CD14-positive monocyte (primary cell): Measurements from ENCODE around the gene SLC12A4. TPM values are rescaled to one million over a fixed set of nuclear protein-coding genes. Genes with fewer than 3 reads are reported as not detected.

Experiments used
- DNase-seq, 3 donors: peaks; one replicate each; pipeline ENCODE4 v3.0.0-alpha.2; 2011 to 2022
- H2AFZ ChIP-seq: 2 replicates; pipeline ENCODE4 v1.6.0; 2012; ENCODE audit warnings: mild to moderate bottlenecking, low read depth, low read length, inconsistent platforms; ENCODE audit not compliant: insufficient read depth, poor library complexity, severe bottlenecking
- H3K27ac ChIP-seq, 2 donors: 1 replicate in 1 of 2; 2 replicates in 1 of 2; pipeline ENCODE4 v1.5.1; 2012 to 2013; ENCODE audit warnings: low read length in 2 of 2, control low read depth in 1 of 2, inconsistent platforms in 1 of 2, low read depth in 1 of 2, mild to moderate bottlenecking in 1 of 2
- H3K27me3 ChIP-seq, 2 donors: one replicate each; pipeline versions ENCODE4 v1.6.0 to v1.6.1; 2011 to 2013; ENCODE audit warnings: low read length in 2 of 2; ENCODE audit not compliant: control insufficient read depth in 2 of 2, insufficient read depth in 2 of 2
- H3K36me3 ChIP-seq, 2 donors: replicated peaks in 1 of 2; 1 replicate in 1 of 2; 2 replicates in 1 of 2; pipeline versions ENCODE4 v1.5.1 to v1.6.1; 2012 to 2013; ENCODE audit warnings: low read length in 2 of 2, control low read depth in 1 of 2, inconsistent platforms in 1 of 2, mild to moderate bottlenecking in 1 of 2; ENCODE audit not compliant: insufficient read depth in 2 of 2, control insufficient read depth in 1 of 2
- H3K4me1 ChIP-seq, 2 donors: 1 replicate in 1 of 2; 2 replicates in 1 of 2; pipeline versions ENCODE4 v1.5.1 to v1.6.1; 2012 to 2013; ENCODE audit warnings: low read length in 2 of 2, control low read depth in 1 of 2, inconsistent platforms in 1 of 2, mild to moderate bottlenecking in 1 of 2, moderate library complexity in 1 of 2; ENCODE audit not compliant: insufficient read depth in 2 of 2, control insufficient read depth in 1 of 2
- H3K4me2 ChIP-seq: replicated peaks from 2 replicates; pipeline ENCODE3; 2012; ENCODE audit warnings: low read length, moderate library complexity, mild to moderate bottlenecking; ENCODE audit not compliant: poor library complexity, severe bottlenecking; ENCODE audit errors: extremely low read depth
- H3K4me3 ChIP-seq, 3 experiments: fragments of 200-600 bp in 1 of 3; sonication (generic) in 1 of 3; replicated peaks in 1 of 3; 1 replicate in 2 of 3; 2 replicates in 1 of 3; pipeline ENCODE4 v1.5.1; 2011 to 2013; ENCODE audit warnings: low read length in 3 of 3, mild to moderate bottlenecking in 3 of 3, control low read depth in 2 of 3, low read depth in 2 of 3, inconsistent platforms in 1 of 3, moderate library complexity in 1 of 3
- H3K79me2 ChIP-seq: 2 replicates; pipeline ENCODE4 v1.6.0; 2012; ENCODE audit warnings: mild to moderate bottlenecking, control low read depth, inconsistent platforms, low read length, moderate library complexity; ENCODE audit not compliant: insufficient read depth
- H3K9ac ChIP-seq: 2 replicates; pipeline ENCODE4 v1.6.0; 2017; ENCODE audit warnings: low read length, mild to moderate bottlenecking; ENCODE audit not compliant: insufficient read depth, poor library complexity, severe bottlenecking
- H3K9me3 ChIP-seq, 2 donors: replicated peaks in 1 of 2; 1 replicate in 1 of 2; 2 replicates in 1 of 2; pipeline versions ENCODE4 v1.5.1 to v1.6.1; 2012 to 2013; ENCODE audit warnings: low read length in 2 of 2, control low read depth in 1 of 2; ENCODE audit not compliant: control insufficient read depth in 1 of 2, insufficient read depth in 1 of 2
- H4K20me1 ChIP-seq: 2 replicates; pipeline ENCODE4 v1.6.0; 2012; ENCODE audit warnings: mild to moderate bottlenecking, low read length, control low read depth, moderate library complexity; ENCODE audit not compliant: insufficient read depth
- H3K27ac Mint-ChIP-seq, 7 donors: one replicate each; pipeline ENCODE4 v1.8.0; 2020; ENCODE audit warnings: mild to moderate bottlenecking in 7 of 7, mixed read lengths in 7 of 7, moderate library complexity in 6 of 7, inconsistent platforms in 2 of 7
- H3K27me3 Mint-ChIP-seq, 3 donors: one replicate each; pipeline ENCODE4 v1.8.0; 2021 to 2022; ENCODE audit warnings: low read depth in 3 of 3, mild to moderate bottlenecking in 3 of 3, mixed read lengths in 3 of 3, moderate library complexity in 3 of 3, inconsistent platforms in 1 of 3
- H3K36me3 Mint-ChIP-seq, 2 donors: one replicate each; pipeline ENCODE4 v1.8.0; 2020; ENCODE audit warnings: mixed read lengths in 2 of 2, inconsistent platforms in 1 of 2, mild to moderate bottlenecking in 1 of 2
- H3K4me1 Mint-ChIP-seq: one replicate; pipeline ENCODE4 v1.8.0; 2020; ENCODE audit warnings: mild to moderate bottlenecking, mixed read lengths
- H3K4me3 Mint-ChIP-seq, 2 donors: one replicate each; pipeline ENCODE4 v1.8.0; 2020; ENCODE audit warnings: mild to moderate bottlenecking in 2 of 2, mixed read lengths in 2 of 2, moderate library complexity in 1 of 2
- H3K9me3 Mint-ChIP-seq, 7 donors: one replicate each; pipeline ENCODE4 v1.8.0; 2020 to 2022; ENCODE audit warnings: mixed read lengths in 7 of 7, mild to moderate bottlenecking in 6 of 7, moderate library complexity in 6 of 7, inconsistent platforms in 2 of 7
- CTCF ChIP-seq: fragments of 200-600 bp; IDR thresholded peaks from one replicate; pipeline ENCODE4 v1.8.0; 2022; ENCODE audit warnings: antibody characterized with exemption, mild to moderate bottlenecking
- WGBS: methylation state at CpG from one replicate; pipeline ENCODE4 v1.1.5; 2013; ENCODE audit warnings: missing lambda C conversion rate; ENCODE audit not compliant: insufficient coverage; 5-methylcytosine and 5-hydroxymethylcytosine counted together
- intact Hi-C, 2 donors: fragments of 100-400 bp; cut with micrococcal nuclease; formaldehyde crosslinking; loops; one replicate each; pipeline versions ENCODE4 v1.15.0 to v1.15.1; 2023
- polyA plus RNA-seq, 3 donors: library from polyadenylated mRNA; depleted of rRNA in 1 of 3; unstranded in 2 of 3; stranded (reverse) in 1 of 3; fragments of 300-500 nt in 2 of 3; fragments of >200 nt in 1 of 3; fragmentation: Illumina TruSeq in 2 of 3; gene quantifications; 1 replicate in 2 of 3; 2 replicates in 1 of 3; pipeline ENCODE4 v1.2.3, GENCODE V29; 2012 to 2021

The SLC12A4 gene
- polyA plus RNA-seq, 3 donors = 7.3 to 57.2 (median 7.7) TPM

GRCh38 chr16:68009157-68009735, 40.8 kb upstream of the SLC12A4 start:
- no peak overlapping the region for H3K27ac ChIP-seq
- H3K36me3 ChIP-seq = no peaks in the 10 kb centered on the region
- Mint-ChIP-seq H3K27ac (peak overlapping the region in 4 of 7 donors; percentile 19 to 88 (median 54)), H3K36me3 (peaks cover 0 to 3% of the 10 kb centered on the region in 2 donors), H3K9me3 (peaks cover 0 to 5% (median 0%) of the 10 kb centered on the region in 7 donors), H3K27me3 (peaks cover 0 to 2% (median 0%) of the 10 kb centered on the region in 3 donors), H3K4me3 (no peak overlapping the region), H3K4me1 (peaks cover 54% of the 10 kb centered on the region)
- H3K9ac ChIP-seq = no peak overlapping the region
- intact Hi-C loops = loop anchor here in 1 of 2 donors (2.0 kb wide), 1 partner anchor 16 kb away; no protein-coding TSS in a partner anchor
- no peaks in the 10 kb centered on the region for H3K9me3 ChIP-seq
- no peak for DNase-seq
- H3K27me3 ChIP-seq = no peaks in the 10 kb centered on the region
- H2AFZ ChIP-seq = no peak overlapping the region
- no peaks in the 10 kb centered on the region for H4K20me1 ChIP-seq
- H3K4me2 ChIP-seq = no peak overlapping the region
- peaks cover 60 to 61% of the 10 kb centered on the region in 2 donors for H3K4me1 ChIP-seq
- H3K79me2 ChIP-seq = no peaks in the 10 kb centered on the region
- 86% methylated on average over 9 of the region's 9 CpGs for WGBS
- no peak for TF ChIP-seq CTCF
- no peak overlapping the region for H3K4me3 ChIP-seq

GRCh38 chr16:68005786-68006286, 37.4 kb upstream of the SLC12A4 start:
- H3K27ac Mint-ChIP-seq = peak overlapping the region; percentile 99 to 100 (median 99)
- no peaks in the 10 kb centered on the region for H3K36me3 ChIP-seq
- intact Hi-C loops = loop anchor here in 1 of 2 donors (2.0 kb wide), 1 partner anchor 17 kb away; the partner anchor contains the start of genes DDX28 and DUS2
- H3K36me3 Mint-ChIP-seq = peaks cover 0 to 3% of the 10 kb centered on the region in 2 donors
- H3K9me3 ChIP-seq = no peaks in the 10 kb centered on the region
- H3K27me3 Mint-ChIP-seq = peaks cover 0 to 2% (median 0%) of the 10 kb centered on the region in 3 donors
- peak overlapping the region in 1 of 3 experiments; percentile 29 for H3K4me3 ChIP-seq
- no peaks in the 10 kb centered on the region for H4K20me1 ChIP-seq
- peak overlapping the region; percentile 39 to 67 for H3K4me3 Mint-ChIP-seq
- peak overlapping the region; percentile 62 for H3K9ac ChIP-seq
- peak overlapping the region; percentile 33 for H3K4me2 ChIP-seq
- peaks cover 0 to 5% (median 0%) of the 10 kb centered on the region in 7 donors for H3K9me3 Mint-ChIP-seq
- no peaks in the 10 kb centered on the region for H3K27me3 ChIP-seq
- no peak for TF ChIP-seq CTCF
- peaks cover 47% of the 10 kb centered on the region for H3K4me1 Mint-ChIP-seq
- peak; percentile 88 to 94 (median 92) for DNase-seq
- no peak overlapping the region for H2AFZ ChIP-seq
- H3K79me2 ChIP-seq = no peaks in the 10 kb centered on the region
- H3K27ac ChIP-seq = peak overlapping the region; percentile 93 to 97
- peaks cover 53 to 57% of the 10 kb centered on the region in 2 donors for H3K4me1 ChIP-seq
- 0% methylated on average over 3 of the region's 6 CpGs for WGBS
